HAP-1 (cell line): ENCODE data around the gene TPGS2.

ENCODE experiments used
- DNase-seq, 2 experiments: peaks; one replicate each; pipeline ENCODE4 v3.0.0-alpha.2; 2016 to 2020; ENCODE audit warnings: low spot score in 2 of 2
- H3K27me3 ChIP-seq: fragments of 250-450 bp; sonication (Bioruptor Pico); 2 replicates; pipeline ENCODE4 v1.5.1; 2020; ENCODE audit warnings: low read depth, mild to moderate bottlenecking, moderate library complexity
- H3K36me3 ChIP-seq: fragments of 250-450 bp; sonication (Bioruptor Pico); replicated peaks from 2 replicates; pipeline ENCODE4 v1.5.1; 2020; ENCODE audit warnings: mild to moderate bottlenecking
- H3K4me1 ChIP-seq: fragments of 250-450 bp; sonication (Bioruptor Pico); 2 replicates; pipeline ENCODE4 v1.5.1; 2020; ENCODE audit warnings: mild to moderate bottlenecking
- H3K4me3 ChIP-seq: fragments of 250-450 bp; sonication (Bioruptor Pico); 2 replicates; pipeline ENCODE4 v1.5.1; 2020; ENCODE audit warnings: mild to moderate bottlenecking, moderate library complexity
- H3K9me3 ChIP-seq: fragments of 250-450 bp; sonication (Bioruptor Pico); 2 replicates; pipeline ENCODE4 v1.5.1; 2020; ENCODE audit warnings: mild to moderate bottlenecking, moderate library complexity
- in situ Hi-C: fragments of 300-500 bp; cut with MboI; formaldehyde crosslinking; loops from 3 replicates; pipeline ENCODE4 v1.14.3; 2020; ENCODE audit warnings: low sequenced_read_pairs, inconsistent platforms, mixed read lengths

Gene TPGS2

DNA sequence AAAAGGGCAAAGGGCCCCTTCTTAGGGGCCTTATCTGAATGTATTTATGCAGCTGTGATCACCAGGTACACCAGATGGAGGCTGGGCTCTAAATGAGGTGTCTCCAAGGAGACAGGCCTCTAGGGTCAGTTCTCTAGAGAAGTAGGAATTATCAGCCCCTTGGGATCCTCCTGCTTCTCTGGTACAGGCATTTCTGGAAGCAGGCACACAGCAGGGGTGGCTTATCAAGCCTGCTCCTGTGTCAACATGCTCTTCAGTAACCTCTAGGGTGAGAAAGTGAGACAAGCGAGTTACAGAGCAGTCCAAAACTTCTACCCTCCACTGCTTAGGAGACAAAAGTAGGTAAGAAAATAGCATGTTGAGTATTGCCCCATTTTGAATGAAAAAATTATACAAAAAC is 13.8 kb downstream of the TPGS2 start:
- Histone ChIP-seq H3K9me3 (no peaks in the 10 kb centered on the region), H3K36me3 (peaks cover 40% of the 10 kb centered on the region), H3K4me3 (no peak overlapping the region), H3K4me1 (no peaks in the 10 kb centered on the region), H3K27me3 (no peaks in the 10 kb centered on the region)
- in situ Hi-C loops = no loop called here
- no peak for DNase-seq

GRCh38 chr18:36813824-36814223 is 15.0 kb downstream of the TPGS2 start:
- in situ Hi-C loops = no loop called here
- no peaks in the 10 kb centered on the region for H3K27me3 ChIP-seq
- H3K9me3 ChIP-seq = no peaks in the 10 kb centered on the region
- H3K4me3 ChIP-seq = no peak overlapping the region
- no peaks in the 10 kb centered on the region for H3K4me1 ChIP-seq
- peaks cover 46% of the 10 kb centered on the region for H3K36me3 ChIP-seq
- DNase-seq = no peak

GRCh38 chr18:36813101-36813775 is 15.6 kb downstream of the TPGS2 start:
- H3K4me1 ChIP-seq = no peaks in the 10 kb centered on the region
- H3K9me3 ChIP-seq = no peaks in the 10 kb centered on the region
- H3K4me3 ChIP-seq = no peak overlapping the region
- no peak for DNase-seq
- H3K36me3 ChIP-seq = peaks cover 44% of the 10 kb centered on the region
- in situ Hi-C loops = no loop called here
- H3K27me3 ChIP-seq = no peaks in the 10 kb centered on the region

- in situ Hi-C loops = no loop called here
- Histone ChIP-seq H3K36me3 (peaks cover 43% of the 10 kb centered on the region), H3K4me3 (no peak overlapping the region), H3K27me3 (no peaks in the 10 kb centered on the region), H3K4me1 (no peaks in the 10 kb centered on the region), H3K9me3 (no peaks in the 10 kb centered on the region)
- DNase-seq = no peak
These were observed 16.1 kb downstream of the TPGS2 start for GRCh38 chr18:36812678-36813077.

DNA sequence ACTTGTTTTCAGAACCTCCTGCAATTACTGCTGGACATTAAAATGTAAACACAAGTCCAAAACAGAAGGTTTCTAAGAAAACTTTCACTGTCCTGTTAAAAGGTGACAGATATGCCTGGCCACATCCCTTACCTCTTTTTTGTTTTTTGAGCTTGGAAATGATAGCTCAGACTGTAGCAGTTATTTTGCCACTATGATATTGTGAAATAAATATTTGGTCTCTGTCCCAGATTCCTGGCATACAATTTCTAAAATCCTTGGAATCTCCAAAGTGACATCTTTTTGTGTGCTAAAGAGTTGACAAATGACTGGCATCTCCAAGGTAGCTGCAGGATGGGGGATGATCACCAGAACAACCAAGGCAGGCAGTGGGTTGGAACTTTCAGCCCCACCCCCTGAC is 16.8 kb downstream of the TPGS2 start:
- no peaks in the 10 kb centered on the region for H3K4me1 ChIP-seq
- no peaks in the 10 kb centered on the region for H3K9me3 ChIP-seq
- H3K27me3 ChIP-seq = no peaks in the 10 kb centered on the region
- H3K4me3 ChIP-seq = no peak overlapping the region
- in situ Hi-C loops = no loop called here
- peaks cover 50% of the 10 kb centered on the region for H3K36me3 ChIP-seq
- DNase-seq = no peak

GRCh38 chr18:36811430-36811829 is 17.4 kb downstream of the TPGS2 start:
- in situ Hi-C loops = no loop called here
- Histone ChIP-seq H3K4me1 (no peaks in the 10 kb centered on the region), H3K36me3 (peaks cover 49% of the 10 kb centered on the region), H3K27me3 (no peaks in the 10 kb centered on the region), H3K9me3 (no peaks in the 10 kb centered on the region), H3K4me3 (no peak overlapping the region)
- DNase-seq = no peak

- Histone ChIP-seq H3K4me3 (no peak overlapping the region), H3K4me1 (no peaks in the 10 kb centered on the region), H3K36me3 (peaks cover 47% of the 10 kb centered on the region), H3K27me3 (no peaks in the 10 kb centered on the region), H3K9me3 (no peaks in the 10 kb centered on the region)
- peak; percentile 49 to 83 for DNase-seq
- in situ Hi-C loops = no loop called here
These were observed 19.0 kb downstream of the TPGS2 start for GRCh38 chr18:36809590-36810381.

- DNase-seq = no peak
- in situ Hi-C loops = no loop called here
- Histone ChIP-seq H3K36me3 (peaks cover 46% of the 10 kb centered on the region), H3K4me1 (no peaks in the 10 kb centered on the region), H3K27me3 (no peaks in the 10 kb centered on the region), H3K9me3 (no peaks in the 10 kb centered on the region), H3K4me3 (no peak overlapping the region)
These were observed 20.1 kb downstream of the TPGS2 start for GRCh38 chr18:36808681-36809080.

GRCh38 chr18:36805105-36805504 is 23.7 kb downstream of the TPGS2 start:
- in situ Hi-C loops = no loop called here
- DNase-seq = no peak
- H3K36me3 ChIP-seq = peaks cover 62% of the 10 kb centered on the region
- no peaks in the 10 kb centered on the region for H3K4me1 ChIP-seq
- no peaks in the 10 kb centered on the region for H3K27me3 ChIP-seq
- H3K9me3 ChIP-seq = no peaks in the 10 kb centered on the region
- no peak overlapping the region for H3K4me3 ChIP-seq

DNA sequence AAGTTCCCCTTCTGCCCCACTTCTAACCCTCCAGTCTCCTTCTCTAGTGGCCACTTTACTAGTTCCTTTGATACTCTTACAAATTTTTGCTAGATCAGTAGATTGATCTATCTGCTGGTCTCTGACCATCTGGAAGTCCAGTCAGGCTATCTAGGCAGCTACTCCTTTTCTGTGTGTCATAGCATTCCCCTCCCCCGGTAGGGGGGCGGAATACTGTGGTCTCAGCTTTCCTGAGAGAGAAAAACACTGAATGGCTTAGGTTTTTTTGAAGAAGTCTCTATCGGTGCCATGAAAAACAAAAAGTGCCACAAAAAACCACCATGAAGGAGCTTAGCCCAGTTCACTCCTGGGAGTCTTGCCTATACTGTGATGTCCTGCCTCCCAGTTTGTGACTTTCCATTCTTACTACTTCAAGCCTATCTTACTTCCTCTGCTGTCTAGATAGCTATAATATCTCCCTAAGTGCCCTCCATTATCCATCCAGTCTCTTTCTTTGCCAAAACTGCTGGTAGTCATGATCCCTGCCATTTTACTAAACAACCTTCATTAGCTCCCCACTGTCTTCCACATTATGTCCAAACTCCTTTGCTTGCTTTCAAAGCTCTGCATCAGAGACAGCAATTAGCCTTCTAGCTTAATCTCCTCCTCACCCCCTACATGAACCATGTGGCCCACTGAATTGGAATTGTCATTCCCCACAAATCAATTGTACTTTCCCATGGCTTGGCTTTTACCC is 29.9 kb downstream of the TPGS2 start:
- no peak for DNase-seq
- Histone ChIP-seq H3K4me3 (no peak overlapping the region), H3K36me3 (peaks cover 59% of the 10 kb centered on the region), H3K4me1 (no peaks in the 10 kb centered on the region), H3K9me3 (no peaks in the 10 kb centered on the region), H3K27me3 (no peaks in the 10 kb centered on the region)
- in situ Hi-C loops = no loop called here

GRCh38 chr18:36792634-36793283 is 36.0 kb downstream of the TPGS2 start:
- no peak overlapping the region for H3K4me3 ChIP-seq
- H3K36me3 ChIP-seq = peaks cover 36% of the 10 kb centered on the region
- in situ Hi-C loops = no loop called here

DNA sequence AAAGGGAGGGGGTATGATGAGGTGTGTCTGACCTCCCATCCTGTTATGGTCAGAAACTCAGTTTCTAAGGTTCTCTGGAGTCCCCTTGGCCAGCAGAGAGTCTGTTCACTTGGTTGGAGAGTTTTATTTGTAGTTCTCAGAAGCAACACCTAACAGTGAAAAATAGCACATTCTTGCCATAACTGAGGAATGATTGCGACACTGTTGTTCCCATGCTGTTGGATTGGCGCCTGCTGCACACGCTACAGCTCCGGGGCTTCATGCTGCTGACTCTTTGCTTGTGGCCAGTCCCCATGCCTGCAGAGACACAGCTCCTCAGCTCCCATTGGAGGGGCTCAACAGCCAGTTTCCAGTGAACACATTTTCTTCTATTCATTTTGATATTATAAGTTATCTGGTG is 42.1 kb downstream of the TPGS2 start:
- H3K36me3 ChIP-seq = peaks cover 16% of the 10 kb centered on the region; the same call in 1 of the 2 replicates
- in situ Hi-C loops = no loop called here
- no peaks in the 10 kb centered on the region for H3K4me1 ChIP-seq
- DNase-seq = no peak
- H3K9me3 ChIP-seq = no peaks in the 10 kb centered on the region
- no peak overlapping the region for H3K4me3 ChIP-seq
- no peaks in the 10 kb centered on the region for H3K27me3 ChIP-seq

More at GRCh38 chr18:36792634-36793283, 36.0 kb downstream of the TPGS2 start:
- no peak for DNase-seq
- no peaks in the 10 kb centered on the region for H3K9me3 ChIP-seq
- H3K4me1 ChIP-seq = no peaks in the 10 kb centered on the region
- H3K27me3 ChIP-seq = no peaks in the 10 kb centered on the region

DNA sequence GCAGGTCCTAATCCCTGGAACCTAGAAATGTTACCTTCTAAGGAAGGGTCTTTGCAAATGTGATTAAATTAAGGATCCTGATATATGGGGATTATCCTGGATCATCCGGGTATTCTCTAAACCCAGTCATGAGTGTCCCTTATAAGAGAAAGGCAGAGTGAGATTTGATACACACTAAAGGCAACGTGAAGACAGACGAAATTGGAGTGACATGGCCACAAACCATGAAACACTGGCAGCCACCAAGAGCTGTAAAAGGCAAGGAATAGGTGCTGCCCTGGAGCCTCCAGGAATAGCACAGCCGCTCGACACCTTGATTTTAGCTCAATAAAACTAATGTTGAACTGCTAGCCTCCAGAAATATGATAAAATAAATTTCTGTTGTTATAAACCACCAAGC is 45.0 kb downstream of the TPGS2 start:
- Histone ChIP-seq H3K4me1 (no peaks in the 10 kb centered on the region), H3K4me3 (no peak overlapping the region), H3K27me3 (no peaks in the 10 kb centered on the region), H3K36me3 (peaks cover 15% of the 10 kb centered on the region), H3K9me3 (no peaks in the 10 kb centered on the region)
- in situ Hi-C loops = no loop called here
- no peak for DNase-seq
